Measurements from ENCODE around the gene TEX28. TPM values are rescaled to one million over a fixed set of nuclear protein-coding genes. Genes with fewer than 3 reads are reported as not detected.
A peak's percentile ranks its signal among the peaks of the same experiment; 100 is the strongest.
"Not testable (repeated sequence)": the region's sequence is repeated elsewhere in the genome, so short reads cannot be mapped to it uniquely, and the experiment has no call there.

TEX28 gene
- total RNA-seq = not detected

DNA sequence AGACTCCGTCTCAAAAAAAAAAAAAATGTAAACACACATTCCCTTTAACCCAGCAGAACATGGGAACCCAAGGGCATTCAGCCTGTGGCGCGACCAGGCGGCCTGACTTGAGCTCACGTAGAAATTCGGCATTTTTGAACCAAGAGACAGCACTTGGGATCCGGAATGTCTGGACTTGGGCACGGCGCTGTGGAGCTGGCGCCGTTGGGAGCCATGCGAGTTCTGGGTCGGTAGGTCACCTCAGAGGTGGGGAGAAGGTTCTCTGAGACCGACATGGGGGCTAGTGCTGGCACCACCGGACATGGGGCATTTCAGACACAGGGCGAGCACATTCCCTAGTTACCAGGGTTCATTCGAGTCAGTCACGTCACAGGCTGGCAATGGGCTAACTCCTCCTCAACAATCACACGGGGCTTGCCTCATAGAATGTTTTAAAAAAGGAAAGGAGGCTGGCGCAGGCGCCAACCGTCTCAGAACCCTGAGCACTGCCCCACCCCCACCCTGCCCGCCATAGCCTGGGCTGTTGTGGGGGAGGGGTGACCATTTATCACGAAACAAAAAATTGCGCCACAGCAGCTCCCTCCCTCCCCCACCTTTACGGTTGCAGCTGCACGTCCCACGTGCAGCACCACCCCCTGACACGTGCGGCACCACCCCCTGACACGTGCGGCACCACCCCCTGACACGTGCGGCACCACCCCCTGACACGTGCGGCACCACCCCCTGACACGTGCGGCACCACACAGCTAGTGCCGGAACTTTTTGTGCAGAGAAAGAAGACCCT, at the start of gene TEX28:
TEX28 (minus strand) TSS at position 334 of the 784 bp plus-strand sequence. CDS start 3,007 bp downstream, outside the sequence.
- POLR2A ChIA-PET = no interaction called here
- no peak for DNase-seq
- no peaks in the 10 kb centered on the region for H3K27me3 Mint-ChIP-seq
- H3K9me3 Mint-ChIP-seq = no peaks in the 10 kb centered on the region
- H3K4me1 Mint-ChIP-seq (ENCODE audit: low read depth) = no peaks in the 10 kb centered on the region
- no peaks in the 10 kb centered on the region for H3K36me3 Mint-ChIP-seq
- H3K27ac Mint-ChIP-seq = no peak within 1 kb of the TSS
- intact Hi-C loops (cut with micrococcal nuclease) = no loop called here
- H3K4me3 Mint-ChIP-seq = no peak within 1 kb of the TSS
- CTCF ChIA-PET = no interaction called here

DNA sequence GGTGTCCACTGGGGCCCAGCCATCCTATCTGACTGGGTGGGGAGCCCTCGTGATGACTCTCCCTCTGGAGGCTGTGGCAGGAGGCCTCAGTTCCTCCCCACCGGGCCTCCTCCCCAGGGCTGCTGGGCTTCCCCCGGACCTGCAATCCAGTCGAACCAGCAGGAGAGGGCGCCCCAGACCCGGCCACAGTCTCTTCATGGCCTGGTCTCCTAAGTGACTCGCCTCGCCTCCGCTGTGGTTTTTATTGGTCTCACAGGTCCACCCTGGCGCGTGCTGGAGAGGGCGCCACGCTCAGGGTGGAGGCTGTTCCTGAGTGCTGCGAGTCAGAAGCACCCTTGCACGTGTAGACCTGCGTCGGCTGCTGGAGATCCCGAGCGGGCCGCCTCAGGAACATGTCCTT, 48.7 kb upstream of the TEX28 start:
- not testable (repeated sequence) for H3K27me3 Mint-ChIP-seq, H3K9me3 Mint-ChIP-seq

DNA sequence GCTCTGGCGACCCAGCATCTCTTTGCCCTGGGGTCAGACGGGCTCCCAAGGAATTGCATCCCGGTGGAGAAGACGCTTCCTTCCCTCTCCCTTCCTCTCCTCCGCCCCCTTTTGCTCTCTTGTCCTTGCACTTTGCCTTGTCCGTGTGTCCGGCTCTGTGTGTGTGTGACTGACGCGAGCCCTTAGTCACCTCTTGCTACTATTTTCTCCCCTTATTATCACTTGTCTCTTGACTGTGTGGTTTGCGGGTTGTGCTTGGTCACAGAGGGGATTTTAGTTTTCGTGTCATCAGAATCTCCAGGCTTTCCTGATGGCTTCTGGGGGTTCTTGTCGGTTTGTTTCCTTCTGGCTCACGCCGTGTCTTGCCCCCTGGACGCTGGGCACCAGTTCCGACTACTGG, 48.1 kb upstream of the TEX28 start:
- intact Hi-C loops (cut with micrococcal nuclease); DNase-seq; H3K27ac Mint-ChIP-seq; H3K36me3 Mint-ChIP-seq; H3K27me3 Mint-ChIP-seq; H3K9me3 Mint-ChIP-seq; CTCF ChIA-PET; H3K4me3 Mint-ChIP-seq; POLR2A ChIA-PET; H3K4me1 Mint-ChIP-seq (ENCODE audit: low read depth): not testable (repeated sequence)

More for the DNA sequence above, 48.7 kb upstream of the TEX28 start:
- DNase-seq; intact Hi-C loops (cut with micrococcal nuclease); H3K4me3 Mint-ChIP-seq; H3K36me3 Mint-ChIP-seq; POLR2A ChIA-PET; H3K27ac Mint-ChIP-seq; CTCF ChIA-PET: not testable (repeated sequence)
- H3K4me1 Mint-ChIP-seq (ENCODE audit: low read depth) = peaks cover 11% of the 10 kb centered on the region

- H3K4me1 Mint-ChIP-seq (ENCODE audit: low read depth); H3K27ac Mint-ChIP-seq; DNase-seq; intact Hi-C loops (cut with micrococcal nuclease); H3K4me3 Mint-ChIP-seq; CTCF ChIA-PET; POLR2A ChIA-PET; H3K9me3 Mint-ChIP-seq; H3K27me3 Mint-ChIP-seq; H3K36me3 Mint-ChIP-seq: not testable (repeated sequence)
Observed at GRCh38 chrX:154341399-154342298, 46.7 kb upstream of the TEX28 start.

DNA sequence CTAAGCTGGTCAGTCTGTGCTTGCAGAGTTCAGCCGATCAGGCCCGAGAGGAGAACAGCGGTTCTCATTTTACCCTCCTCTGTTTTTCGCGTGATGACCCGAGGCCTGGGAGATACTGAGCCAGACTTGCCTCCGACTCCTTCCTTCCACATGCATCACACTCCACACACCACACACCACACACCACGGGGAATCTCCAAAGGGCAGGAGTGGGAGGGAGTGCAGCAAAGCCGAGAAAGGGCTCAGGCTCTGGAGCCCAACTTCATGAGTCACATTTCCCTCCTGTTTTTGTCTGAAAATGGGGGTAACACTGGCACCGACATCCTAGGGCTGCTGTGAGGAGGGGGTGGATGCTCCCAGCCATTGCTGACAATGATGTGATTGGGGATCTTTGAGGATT, 39.6 kb upstream of the TEX28 start:
- H3K9me3 Mint-ChIP-seq = no peaks in the 10 kb centered on the region
- no peaks in the 10 kb centered on the region for H3K36me3 Mint-ChIP-seq
- peaks cover 18% of the 10 kb centered on the region for H3K4me1 Mint-ChIP-seq (ENCODE audit: low read depth)
- CTCF ChIA-PET = no interaction called here
- POLR2A ChIA-PET = no interaction called here
- DNase-seq = peak; percentile 66
- no peaks in the 10 kb centered on the region for H3K27me3 Mint-ChIP-seq
- intact Hi-C loops (cut with micrococcal nuclease) = no loop called here
- peak overlapping the region; percentile 71 for H3K27ac Mint-ChIP-seq
- peak overlapping the region; percentile 36 for H3K4me3 Mint-ChIP-seq

GRCh38 chrX:154333837-154334271, 38.9 kb upstream of the TEX28 start:
- ChIA-PET CTCF (no interaction called here), POLR2A (no interaction called here)
- H3K36me3 Mint-ChIP-seq = no peaks in the 10 kb centered on the region
- peak overlapping the region; percentile 71 for H3K27ac Mint-ChIP-seq
- no peak for DNase-seq
- intact Hi-C loops (cut with micrococcal nuclease) = no loop called here
- H3K4me1 Mint-ChIP-seq (ENCODE audit: low read depth) = peaks cover 20% of the 10 kb centered on the region
- no peaks in the 10 kb centered on the region for H3K9me3 Mint-ChIP-seq
- H3K27me3 Mint-ChIP-seq = no peaks in the 10 kb centered on the region
- no peak overlapping the region for H3K4me3 Mint-ChIP-seq

DNA sequence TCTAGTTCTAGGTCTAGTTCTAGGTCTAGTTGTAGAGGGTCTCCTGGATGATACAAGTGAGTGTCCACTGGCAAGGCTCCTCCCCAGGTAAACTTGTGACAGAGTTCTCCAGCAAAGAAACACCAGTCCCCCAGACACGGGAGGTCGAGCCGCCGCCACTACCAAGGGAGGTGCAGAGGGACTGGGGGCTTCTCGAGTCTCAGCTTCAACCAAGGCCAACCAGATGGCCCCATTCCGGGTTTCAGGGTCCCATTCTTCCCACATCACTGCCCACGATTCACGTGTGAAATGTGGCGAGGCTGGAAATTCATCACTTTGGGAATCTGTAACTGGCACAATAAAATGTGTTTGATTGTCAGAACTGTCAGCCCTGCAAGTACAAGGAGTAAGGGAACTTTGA, 38.2 kb upstream of the TEX28 start:
- Mint-ChIP-seq H3K9me3 (no peaks in the 10 kb centered on the region), H3K4me1 (ENCODE audit: low read depth) (peaks cover 25% of the 10 kb centered on the region), H3K36me3 (no peaks in the 10 kb centered on the region), H3K27ac (no peak overlapping the region), H3K27me3 (no peaks in the 10 kb centered on the region), H3K4me3 (no peak overlapping the region)
- no peak for DNase-seq
- intact Hi-C loops (cut with micrococcal nuclease) = no loop called here
- CTCF ChIA-PET = no interaction called here
- POLR2A ChIA-PET = no interaction called here

GRCh38 chrX:154332561-154332960, 37.6 kb upstream of the TEX28 start:
- H3K27ac Mint-ChIP-seq = no peak overlapping the region
- H3K27me3 Mint-ChIP-seq = no peaks in the 10 kb centered on the region
- intact Hi-C loops (cut with micrococcal nuclease) = no loop called here
- H3K9me3 Mint-ChIP-seq = no peaks in the 10 kb centered on the region
- H3K4me1 Mint-ChIP-seq (ENCODE audit: low read depth) = peaks cover 31% of the 10 kb centered on the region
- H3K4me3 Mint-ChIP-seq = no peak overlapping the region
- no peaks in the 10 kb centered on the region for H3K36me3 Mint-ChIP-seq
- CTCF ChIA-PET = interaction anchor here (0.6 kb wide), 1 partner anchor 196 kb away, joined by 3 read pairs; no protein-coding TSS in a partner anchor
- POLR2A ChIA-PET = no interaction called here
- DNase-seq = no peak

GRCh38 chrX:154329294-154329693, 34.4 kb upstream of the TEX28 start:
- DNase-seq = no peak
- H3K4me1 Mint-ChIP-seq (ENCODE audit: low read depth) = peaks cover 41% of the 10 kb centered on the region
- no peak overlapping the region for H3K27ac Mint-ChIP-seq
- ChIA-PET CTCF (interaction anchor here (1.0 kb wide), 1 partner anchor 20 kb away, joined by 3 read pairs; no protein-coding TSS in a partner anchor), POLR2A (no interaction called here)
- H3K9me3 Mint-ChIP-seq = no peaks in the 10 kb centered on the region
- no peaks in the 10 kb centered on the region for H3K36me3 Mint-ChIP-seq
- no peaks in the 10 kb centered on the region for H3K27me3 Mint-ChIP-seq
- H3K4me3 Mint-ChIP-seq = no peak overlapping the region
- intact Hi-C loops (cut with micrococcal nuclease) = no loop called here

GRCh38 chrX:154328646-154329045, 33.7 kb upstream of the TEX28 start:
- peaks cover 34% of the 10 kb centered on the region for H3K4me1 Mint-ChIP-seq (ENCODE audit: low read depth)
- no peaks in the 10 kb centered on the region for H3K36me3 Mint-ChIP-seq
- H3K4me3 Mint-ChIP-seq = no peak overlapping the region
- H3K27ac Mint-ChIP-seq = no peak overlapping the region
- H3K9me3 Mint-ChIP-seq = no peaks in the 10 kb centered on the region
- DNase-seq = no peak
- ChIA-PET POLR2A (no interaction called here), CTCF (interaction anchor here (1.0 kb wide), 1 partner anchor 19 kb away, joined by 3 read pairs; no protein-coding TSS in a partner anchor)
- no peaks in the 10 kb centered on the region for H3K27me3 Mint-ChIP-seq
- intact Hi-C loops (cut with micrococcal nuclease) = no loop called here

DNA sequence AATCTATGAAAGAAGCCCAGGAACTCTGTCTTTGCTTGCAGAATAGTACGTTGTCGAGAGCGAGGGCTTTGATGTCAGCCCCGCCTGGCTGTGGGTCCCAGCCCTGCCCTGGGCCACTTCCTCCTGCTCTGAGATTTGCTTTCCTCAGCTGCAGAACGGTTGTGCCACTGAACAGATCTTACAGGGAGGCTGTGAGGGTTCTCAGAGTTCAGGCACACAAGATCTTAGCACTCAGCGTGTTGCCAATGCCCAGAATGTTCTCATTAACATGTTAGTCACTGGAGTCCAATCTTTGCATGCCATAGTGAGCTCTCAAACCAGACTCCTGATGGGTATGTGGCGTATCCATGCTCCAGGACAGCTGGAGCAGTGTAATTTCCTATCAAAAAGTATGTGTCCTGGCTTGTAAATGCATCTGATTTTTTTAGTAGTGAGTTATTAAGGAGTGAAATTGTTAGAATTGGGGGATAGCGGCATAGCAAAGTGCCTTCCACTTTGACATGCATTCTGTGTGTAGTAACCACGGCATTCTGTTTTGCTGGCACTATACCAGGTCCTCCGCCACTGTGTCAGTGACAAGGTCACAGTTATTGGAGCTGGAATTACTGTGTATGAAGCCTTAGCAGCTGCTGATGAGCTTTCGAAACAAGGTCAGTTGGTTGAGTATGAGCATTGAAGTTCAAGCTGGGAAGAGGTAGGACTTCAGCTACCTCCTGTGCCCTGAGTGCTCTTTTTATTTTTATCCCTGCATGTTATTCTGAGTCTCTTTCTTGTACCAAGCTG, 32.3 kb upstream of the TEX28 start:
- ChIA-PET CTCF (interaction anchor here (1.0 to 1.8 kb wide), 5 partner anchors 9 to 315 kb away, joined by 3 to 7 read pairs (median 4); no protein-coding TSS in a partner anchor), POLR2A (no interaction called here)
- intact Hi-C loops (cut with micrococcal nuclease) = no loop called here
- DNase-seq = peak; percentile 49
- H3K9me3 Mint-ChIP-seq = no peaks in the 10 kb centered on the region
- no peaks in the 10 kb centered on the region for H3K36me3 Mint-ChIP-seq
- peak overlapping the region; percentile 1 for H3K4me3 Mint-ChIP-seq
- no peaks in the 10 kb centered on the region for H3K27me3 Mint-ChIP-seq
- peaks cover 31% of the 10 kb centered on the region for H3K4me1 Mint-ChIP-seq (ENCODE audit: low read depth)
- peak overlapping the region; percentile 67 for H3K27ac Mint-ChIP-seq

- Mint-ChIP-seq H3K4me3 (no peak overlapping the region), H3K4me1 (ENCODE audit: low read depth) (peaks cover 44% of the 10 kb centered on the region), H3K36me3 (no peaks in the 10 kb centered on the region), H3K27ac (no peak overlapping the region), H3K9me3 (no peaks in the 10 kb centered on the region), H3K27me3 (no peaks in the 10 kb centered on the region)
- DNase-seq = no peak
- intact Hi-C loops (cut with micrococcal nuclease) = no loop called here
- ChIA-PET CTCF (interaction anchor here (1.2 to 1.6 kb wide), 2 partner anchors 8 to 17 kb away, joined by 4 to 7 read pairs; no protein-coding TSS in a partner anchor), POLR2A (no interaction called here)
Observed at GRCh38 chrX:154325541-154325940, 30.6 kb upstream of the TEX28 start.
